Spinal cord (tissue), 10 donors: ENCODE measurements around the gene MAP2K7. TPM values are rescaled to one million over a fixed set of nuclear protein-coding genes. Genes with fewer than 3 reads are reported as not detected.
"Not testable (repeated sequence)": the region's sequence is repeated elsewhere in the genome, so short reads cannot be mapped to it uniquely, and the experiment has no call there.

Source experiments
- DNase-seq, 6 donors: peaks; one replicate each; pipeline versions ENCODE4 v3.0.0 to v3.0.0-alpha.2; 2013 to 2015; ENCODE audit warnings: low spot score in 6 of 6, low read depth in 4 of 6
- H3K27ac ChIP-seq: one replicate; pipeline ENCODE4 v1.5.1; 2013; ENCODE audit warnings: low read depth, low read length, control low read depth
- H3K27me3 ChIP-seq: one replicate; pipeline ENCODE4 v1.6.1; 2013; ENCODE audit warnings: low read length; ENCODE audit not compliant: control insufficient read depth, insufficient read depth
- H3K36me3 ChIP-seq: one replicate; pipeline ENCODE4 v1.6.1; 2013; ENCODE audit warnings: low read length; ENCODE audit not compliant: control insufficient read depth, insufficient read depth
- H3K4me1 ChIP-seq: one replicate; pipeline ENCODE4 v1.6.1; 2013; ENCODE audit warnings: low read length; ENCODE audit not compliant: control insufficient read depth, insufficient read depth
- H3K4me3 ChIP-seq: one replicate; pipeline ENCODE4 v1.5.1; 2013; ENCODE audit warnings: low read depth, low read length, control low read depth
- H3K9me3 ChIP-seq: one replicate; pipeline ENCODE4 v1.6.1; 2013; ENCODE audit warnings: low read length; ENCODE audit not compliant: control insufficient read depth, insufficient read depth
- WGBS: methylation state at CpG from one replicate; pipeline ENCODE4 v1.1.5; 2013; ENCODE audit warnings: missing lambda C conversion rate; ENCODE audit not compliant: insufficient coverage; 5-methylcytosine and 5-hydroxymethylcytosine counted together
- polyA plus RNA-seq, 2 donors: library from polyadenylated mRNA; unstranded; fragments of 120-200 nt; gene quantifications; one replicate each; pipeline ENCODE4 v1.2.1, GENCODE V29; 2013; ENCODE audit not compliant: insufficient read length in 2 of 2
- total RNA-seq, 2 donors: library from RNA; depleted of rRNA in 1 of 2; stranded (reverse); fragments of 120-200 nt in 1 of 2; fragments of >200 nt in 1 of 2; gene quantifications; one replicate each; pipeline versions ENCODE4 v1.2.3 to v1.2.4, GENCODE V29; 2013 to 2014
- donor health status: healthy.

MAP2K7 gene
- total and polyA plus RNA-seq, 4 donors: 8.1 to 36.8 (median 21.7) TPM

GRCh38 chr19:7918062-7918614 lies 14.5 kb downstream of the MAP2K7 start:
- Histone ChIP-seq H3K27me3 (peaks cover 47% of the 10 kb centered on the region), H3K4me1 (peaks cover 59% of the 10 kb centered on the region), H3K36me3 (peaks cover 40% of the 10 kb centered on the region)
- not testable (repeated sequence) for H3K4me3 ChIP-seq, DNase-seq, H3K27ac ChIP-seq, H3K9me3 ChIP-seq
- 31% methylated on average over 17 of the region's 29 CpGs for WGBS

GRCh38 chr19:7918615-7919421 lies 15.1 kb downstream of the MAP2K7 start:
- H3K4me3 ChIP-seq: no peak overlapping the region
- peaks cover 40% of the 10 kb centered on the region for H3K36me3 ChIP-seq
- DNase-seq: no peak
- peaks cover 62% of the 10 kb centered on the region for H3K4me1 ChIP-seq
- H3K27ac ChIP-seq: no peak overlapping the region
- 55% methylated on average over 35 of the region's 42 CpGs for WGBS
- no peaks in the 10 kb centered on the region for H3K9me3 ChIP-seq
- H3K27me3 ChIP-seq: peaks cover 46% of the 10 kb centered on the region

GRCh38 chr19:7919610-7920518 lies 16.2 kb downstream of the MAP2K7 start, which contains the start of gene SNAPC2:
Gene SNAPC2, plus strand, starts transcription at chr19:7920338. Its CDS starts 29 bp downstream, at chr19:7920367.
- DNase-seq: peak; percentile 84 to 97 (median 88)
- H3K9me3 ChIP-seq: no peaks in the 10 kb centered on the region
- peak within 1 kb of the TSS; percentile 52 for H3K4me3 ChIP-seq
- H3K27me3 ChIP-seq: peaks cover 43% of the 10 kb centered on the region
- H3K36me3 ChIP-seq: peaks cover 40% of the 10 kb centered on the region
- peaks cover 73% of the 10 kb centered on the region for H3K4me1 ChIP-seq
- 8% methylated on average over 61 of the region's 62 CpGs for WGBS
- H3K27ac ChIP-seq: peak within 1 kb of the TSS; percentile 75

GRCh38 chr19:7920519-7921301 lies 17.0 kb downstream of the MAP2K7 start:
- Histone ChIP-seq H3K4me1 (peaks cover 72% of the 10 kb centered on the region), H3K36me3 (peaks cover 41% of the 10 kb centered on the region), H3K4me3 (peak overlapping the region; percentile 52), H3K9me3 (no peaks in the 10 kb centered on the region), H3K27me3 (peaks cover 36% of the 10 kb centered on the region), H3K27ac (peak overlapping the region; percentile 75)
- peak; percentile 76 to 99 (median 94) for DNase-seq
- WGBS: 1% methylated on average over 50 of the region's 62 CpGs

- H3K27me3 ChIP-seq: peaks cover 29% of the 10 kb centered on the region
- H3K4me3 ChIP-seq: peak overlapping the region; percentile 48
- no peaks in the 10 kb centered on the region for H3K9me3 ChIP-seq
- H3K36me3 ChIP-seq: peaks cover 38% of the 10 kb centered on the region
- DNase-seq: no peak
- 67% methylated on average over 12 of the region's 17 CpGs for WGBS
- peaks cover 69% of the 10 kb centered on the region for H3K4me1 ChIP-seq
- H3K27ac ChIP-seq: peak overlapping the region; percentile 67
Observed at GRCh38 chr19:7921302-7921966, 17.8 kb downstream of the MAP2K7 start.

- 92% methylated on average over 20 of the region's 31 CpGs for WGBS
- no peak for DNase-seq
- H3K36me3 ChIP-seq: peaks cover 46% of the 10 kb centered on the region
- peaks cover 74% of the 10 kb centered on the region for H3K4me1 ChIP-seq
- H3K27me3 ChIP-seq: peaks cover 25% of the 10 kb centered on the region
- peak overlapping the region; percentile 48 for H3K4me3 ChIP-seq
- no peaks in the 10 kb centered on the region for H3K9me3 ChIP-seq
- no peak overlapping the region for H3K27ac ChIP-seq
Observed at GRCh38 chr19:7921967-7922835, 18.5 kb downstream of the MAP2K7 start.

- Histone ChIP-seq H3K27me3 (peaks cover 21% of the 10 kb centered on the region), H3K27ac (no peak overlapping the region), H3K4me1 (peaks cover 76% of the 10 kb centered on the region), H3K4me3 (no peak overlapping the region), H3K9me3 (no peaks in the 10 kb centered on the region), H3K36me3 (peaks cover 52% of the 10 kb centered on the region)
- WGBS: 100% methylated on average over 3 of the region's 8 CpGs
- no peak for DNase-seq
Observed at GRCh38 chr19:7922836-7923195, 19.1 kb downstream of the MAP2K7 start.
